Fibroblast of lung (primary cell): ENCODE results near the gene PSG3. TPM values are rescaled to one million over a fixed set of nuclear protein-coding genes. Genes with fewer than 3 reads are reported as not detected.
"Not testable (repeated sequence)": the region's sequence is repeated elsewhere in the genome, so short reads cannot be mapped to it uniquely, and the experiment has no call there.

Experiments used
- DNase-seq, 2 donors: peaks; one replicate each; pipeline versions ENCODE4 v3.0.0 to v3.0.0-alpha.2; 2010; ENCODE audit warnings: low read depth in 2 of 2
- H2AFZ ChIP-seq: 2 replicates; pipeline ENCODE4 v1.5.1; 2012; ENCODE audit warnings: low read length, control low read depth, inconsistent platforms
- H3K27ac ChIP-seq: 2 replicates; pipeline ENCODE4 v1.5.1; 2011; ENCODE audit warnings: low read length, control low read depth; ENCODE audit not compliant: insufficient read depth
- H3K27me3 ChIP-seq: 2 replicates; pipeline ENCODE4 v1.5.1; 2011; ENCODE audit warnings: mild to moderate bottlenecking, low read length; ENCODE audit not compliant: control insufficient read depth, insufficient read depth
- H3K36me3 ChIP-seq: 2 replicates; pipeline ENCODE4 v1.5.1; 2011; ENCODE audit warnings: low read length; ENCODE audit not compliant: control insufficient read depth, insufficient read depth
- H3K4me1 ChIP-seq: 2 replicates; pipeline ENCODE4 v1.5.1; 2011; ENCODE audit warnings: low read length; ENCODE audit not compliant: control insufficient read depth, insufficient read depth; ENCODE audit errors: extremely low read depth
- H3K4me2 ChIP-seq: 2 replicates; pipeline ENCODE4 v1.5.1; 2011; ENCODE audit warnings: low read length, control low read depth; ENCODE audit not compliant: insufficient read depth; ENCODE audit errors: extremely low read depth
- H3K4me3 ChIP-seq, 4 experiments: fragments of 200-600 bp in 1 of 4; sonication (generic) in 1 of 4; replicated peaks in 1 of 4; 2 replicates each; pipeline ENCODE4 v1.5.1; 2011 to 2016; ENCODE audit warnings: low read length in 4 of 4, low read depth in 3 of 4, mild to moderate bottlenecking in 3 of 4, control low read depth in 2 of 4, inconsistent platforms in 1 of 4, mixed read lengths in 1 of 4; ENCODE audit not compliant: insufficient read depth in 1 of 4; ENCODE audit errors: control extremely low read depth in 1 of 4
- H3K79me2 ChIP-seq: 2 replicates; pipeline ENCODE4 v1.5.1; 2012; ENCODE audit warnings: mild to moderate bottlenecking, low read length, inconsistent platforms; ENCODE audit not compliant: control insufficient read depth, insufficient read depth
- H3K9ac ChIP-seq: 2 replicates; pipeline ENCODE4 v1.5.1; 2011; ENCODE audit warnings: mild to moderate bottlenecking, low read length, control low read depth; ENCODE audit not compliant: insufficient read depth
- H3K9me3 ChIP-seq: 2 replicates; pipeline ENCODE4 v1.5.1; 2012; ENCODE audit warnings: low read depth, low read length; ENCODE audit not compliant: control insufficient read depth, insufficient read depth
- H4K20me1 ChIP-seq: 2 replicates; pipeline ENCODE4 v1.5.1; 2011; ENCODE audit warnings: low read length; ENCODE audit not compliant: control insufficient read depth, insufficient read depth; ENCODE audit errors: extremely low read depth
- polyA plus RNA-seq, 2 donors: library from polyadenylated mRNA; depleted of rRNA in 1 of 2; stranded (reverse) in 1 of 2; unstranded in 1 of 2; fragments of >200 nt; gene quantifications; 2 replicates each; pipeline ENCODE4 v1.2.1, GENCODE V29; 2011 to 2012; ENCODE audit warnings: missing spikeins in 1 of 2
- total RNA-seq: library from RNA; depleted of rRNA; stranded (reverse); fragments of >200 nt; gene quantifications from 2 replicates; pipeline ENCODE4 v1.2.1, GENCODE V29; 2014
- TF ChIP-seq, protein P1 (sequence below), 2 donors: IDR thresholded peaks in 1 of 2; conservative IDR thresholded peaks in 1 of 2; 1 replicate in 1 of 2; 2 replicates in 1 of 2; pipeline ENCODE4 v1.5.1; 2011 to 2012; ENCODE audit warnings: low read length in 2 of 2, control low read depth in 1 of 2, inconsistent platforms in 1 of 2, low read depth in 1 of 2, mild to moderate bottlenecking in 1 of 2

PSG3 gene
- total and polyA plus RNA-seq, 2 donors (not counting 1 experiment from before 2014, with no cell fraction given) = 0.51 TPM; not detected in 1

DNA sequence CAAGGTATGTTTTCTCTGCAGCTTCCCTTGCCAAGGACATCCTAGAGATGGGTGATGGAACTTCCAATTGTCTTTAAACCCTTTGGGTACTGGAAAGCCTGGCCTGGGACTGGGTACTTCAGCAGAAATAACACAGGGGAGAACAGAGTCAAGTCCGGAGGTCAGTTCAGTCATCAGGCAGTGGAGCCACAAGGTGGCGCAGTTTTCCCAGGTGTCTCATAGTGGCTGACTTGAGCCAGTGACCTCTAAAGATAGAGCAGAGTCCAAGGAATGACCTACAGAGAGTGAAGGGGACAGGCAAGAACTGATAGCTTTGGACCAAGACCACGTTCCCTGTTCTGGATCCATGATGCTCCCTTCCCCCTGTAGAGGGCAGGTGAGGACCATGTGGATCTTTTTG, 18.4 kb upstream of the PSG3 start:
- DNase-seq = peak in 1 of 2 donors; percentile 1
- not testable (repeated sequence) for H4K20me1 ChIP-seq, H3K4me3 ChIP-seq, H3K9me3 ChIP-seq, H3K4me2 ChIP-seq, H3K79me2 ChIP-seq, H3K36me3 ChIP-seq, H3K9ac ChIP-seq, H3K27ac ChIP-seq, H2AFZ ChIP-seq, H3K27me3 ChIP-seq
- TF ChIP-seq, protein P1, sequence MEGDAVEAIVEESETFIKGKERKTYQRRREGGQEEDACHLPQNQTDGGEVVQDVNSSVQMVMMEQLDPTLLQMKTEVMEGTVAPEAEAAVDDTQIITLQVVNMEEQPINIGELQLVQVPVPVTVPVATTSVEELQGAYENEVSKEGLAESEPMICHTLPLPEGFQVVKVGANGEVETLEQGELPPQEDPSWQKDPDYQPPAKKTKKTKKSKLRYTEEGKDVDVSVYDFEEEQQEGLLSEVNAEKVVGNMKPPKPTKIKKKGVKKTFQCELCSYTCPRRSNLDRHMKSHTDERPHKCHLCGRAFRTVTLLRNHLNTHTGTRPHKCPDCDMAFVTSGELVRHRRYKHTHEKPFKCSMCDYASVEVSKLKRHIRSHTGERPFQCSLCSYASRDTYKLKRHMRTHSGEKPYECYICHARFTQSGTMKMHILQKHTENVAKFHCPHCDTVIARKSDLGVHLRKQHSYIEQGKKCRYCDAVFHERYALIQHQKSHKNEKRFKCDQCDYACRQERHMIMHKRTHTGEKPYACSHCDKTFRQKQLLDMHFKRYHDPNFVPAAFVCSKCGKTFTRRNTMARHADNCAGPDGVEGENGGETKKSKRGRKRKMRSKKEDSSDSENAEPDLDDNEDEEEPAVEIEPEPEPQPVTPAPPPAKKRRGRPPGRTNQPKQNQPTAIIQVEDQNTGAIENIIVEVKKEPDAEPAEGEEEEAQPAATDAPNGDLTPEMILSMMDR (conservative IDR thresholded peaks at IDR 0.05 in 1 of 2, IDR thresholded peaks at IDR 0.05 in 1 of 2; ENCODE audit: low read depth in 1 of 2, low read length in 2 of 2) = peak in 1 of 2 donors; percentile 13
- H3K4me1 ChIP-seq = peaks cover 14% of the 10 kb centered on the region

DNA sequence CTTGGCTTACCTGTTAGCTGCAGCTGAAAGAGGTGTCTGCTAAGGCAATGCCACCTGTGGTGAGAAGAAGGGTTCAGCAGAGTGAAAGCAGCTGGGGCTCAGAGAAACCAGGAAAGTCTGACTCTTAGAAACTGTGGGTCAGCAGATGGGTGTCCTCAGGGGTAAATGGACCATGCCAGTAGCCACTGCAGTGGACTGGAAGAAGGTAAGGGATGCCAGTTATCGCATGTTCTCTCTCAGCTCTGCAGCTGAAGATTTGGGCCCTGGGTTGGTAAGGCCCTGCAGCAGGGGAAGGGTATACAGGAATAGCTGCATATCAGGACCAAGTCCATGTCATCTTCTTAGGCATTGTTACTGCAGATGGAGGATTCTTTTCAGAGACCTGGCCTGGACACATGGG, 12.0 kb upstream of the PSG3 start:
- not testable (repeated sequence) for H3K4me3 ChIP-seq, H3K36me3 ChIP-seq, H3K27me3 ChIP-seq, H3K27ac ChIP-seq, H3K9ac ChIP-seq, H4K20me1 ChIP-seq, DNase-seq, H3K4me1 ChIP-seq, H2AFZ ChIP-seq, H3K79me2 ChIP-seq, H3K4me2 ChIP-seq, H3K9me3 ChIP-seq

DNA sequence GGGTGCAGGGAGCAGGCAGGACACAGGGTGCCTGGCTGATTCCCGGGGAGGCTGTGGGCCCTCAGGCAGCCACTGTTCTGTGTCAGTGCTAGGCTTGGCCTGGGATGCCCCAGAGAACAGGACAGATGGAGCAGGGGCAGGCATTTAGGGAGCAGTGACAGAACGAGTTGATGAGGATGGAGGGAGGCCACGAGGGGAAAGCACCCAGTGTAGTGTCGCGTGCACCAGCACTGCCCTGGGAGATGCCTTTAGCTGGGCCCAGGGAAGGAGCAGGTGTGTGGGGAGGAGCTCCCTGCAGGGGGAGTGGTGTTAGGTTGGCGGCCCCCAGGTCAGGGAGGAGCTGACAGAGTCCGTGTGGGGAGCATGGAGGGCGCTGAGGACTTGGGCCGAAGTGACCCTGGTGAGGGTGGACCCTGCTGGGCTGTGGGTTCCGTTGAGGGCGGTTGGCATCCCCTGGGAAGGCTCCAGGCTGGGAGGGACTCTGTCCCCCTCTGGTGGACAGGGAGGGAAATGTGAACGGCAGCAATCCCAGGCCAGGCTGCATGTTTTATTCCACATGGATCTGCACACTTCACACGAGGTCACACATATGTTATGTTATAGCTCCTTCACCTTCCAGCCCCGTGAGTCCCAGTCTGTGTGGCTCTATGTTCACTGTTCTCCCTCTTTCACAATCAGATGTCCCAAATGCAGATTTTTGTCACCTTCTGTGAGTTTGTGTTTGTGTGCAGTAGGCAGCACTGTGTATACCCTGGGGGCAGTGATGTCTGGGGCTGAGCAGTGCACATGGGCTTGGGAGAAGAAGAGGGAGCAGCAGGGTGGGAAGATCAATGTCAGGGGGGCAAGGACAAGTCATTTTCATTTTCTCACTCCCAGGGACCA, 1.7 kb upstream of the PSG3 start:
- H3K4me1 ChIP-seq, H2AFZ ChIP-seq, H3K79me2 ChIP-seq, H3K4me3 ChIP-seq, H3K4me2 ChIP-seq, H3K9ac ChIP-seq, H3K27me3 ChIP-seq, H3K36me3 ChIP-seq, DNase-seq, H4K20me1 ChIP-seq, H3K27ac ChIP-seq, H3K9me3 ChIP-seq: not testable (repeated sequence)
- TF ChIP-seq, protein P1 (conservative IDR thresholded peaks at IDR 0.05 in 1 of 2, IDR thresholded peaks at IDR 0.05 in 1 of 2; ENCODE audit: low read depth in 1 of 2, low read length in 2 of 2) = peak; percentile 21 to 36

DNA sequence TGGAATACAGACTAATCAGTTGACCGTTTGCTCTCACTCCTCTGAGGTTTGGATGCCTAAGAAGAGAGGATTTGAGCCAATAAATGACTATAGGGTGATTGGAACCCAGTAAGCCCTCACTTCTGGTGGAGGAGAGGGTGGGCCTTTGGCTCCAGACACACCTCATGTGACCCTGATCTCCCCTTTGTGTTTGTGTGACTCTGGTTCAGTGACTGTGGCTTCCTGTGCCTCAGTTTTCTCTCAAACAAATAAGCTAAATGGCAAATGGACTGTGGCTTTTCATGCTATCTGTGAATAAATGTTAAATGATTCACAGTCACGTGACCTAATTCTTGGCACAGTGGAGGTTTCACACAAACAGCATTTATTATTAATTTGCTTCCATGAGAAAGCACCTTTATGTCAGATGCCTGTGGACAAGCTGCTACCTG, 2.7 kb downstream of the PSG3 start:
- H3K4me3 ChIP-seq, H3K9ac ChIP-seq, H3K4me2 ChIP-seq, H3K9me3 ChIP-seq, H3K27ac ChIP-seq, H2AFZ ChIP-seq, H3K36me3 ChIP-seq, H3K4me1 ChIP-seq, H3K27me3 ChIP-seq, H3K79me2 ChIP-seq, H4K20me1 ChIP-seq: not testable (repeated sequence)
- peak; percentile 6 to 78 for DNase-seq

DNA sequence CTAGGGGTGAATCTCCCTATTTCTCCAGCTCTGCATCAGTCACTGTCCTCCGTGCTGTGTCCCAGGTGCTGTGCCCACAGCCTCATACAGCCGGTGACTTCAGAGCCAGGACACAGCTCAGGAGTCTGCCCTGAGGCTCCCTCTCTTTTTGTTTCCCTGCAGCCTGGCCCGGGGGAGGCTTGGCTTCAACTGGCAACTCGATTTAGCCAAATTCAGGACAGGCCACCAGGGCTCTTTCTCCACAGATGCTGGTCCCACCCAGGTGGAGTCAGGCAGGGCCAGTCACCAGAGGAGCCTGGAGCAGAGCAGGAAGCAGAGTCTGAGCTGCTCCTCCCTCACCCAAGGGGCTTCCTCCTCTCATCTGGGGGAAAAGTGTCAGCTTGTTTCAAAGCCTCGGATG, 11.9 kb downstream of the PSG3 start:
- DNase-seq, H3K9me3 ChIP-seq, H3K79me2 ChIP-seq, H3K27ac ChIP-seq, H3K9ac ChIP-seq, H2AFZ ChIP-seq, H4K20me1 ChIP-seq, H3K27me3 ChIP-seq, H3K36me3 ChIP-seq, H3K4me1 ChIP-seq, H3K4me2 ChIP-seq, H3K4me3 ChIP-seq: not testable (repeated sequence)
